ENCODE measurements around the gene DENND1A.
"Not testable (repeated sequence)": the region's sequence is repeated elsewhere in the genome, so short reads cannot be mapped to it uniquely, and the experiment has no call there.

Gene DENND1A

GRCh38 chr9:123345567-123345955 lies 584.4 kb downstream of the DENND1A start:
- no peak for DNase-seq

- DNase-seq: no peak
These were observed 585.6 kb downstream of the DENND1A start for GRCh38 chr9:123344192-123344949.

- DNase-seq: no peak
These were observed 586.3 kb downstream of the DENND1A start for GRCh38 chr9:123343443-123344191.

GRCh38 chr9:123342247-123342646 lies 587.7 kb downstream of the DENND1A start:
- no peak for DNase-seq

GRCh38 chr9:123341816-123342215 lies 588.1 kb downstream of the DENND1A start:
- DNase-seq: no peak

- no peak for DNase-seq
These were observed 590.0 kb downstream of the DENND1A start for GRCh38 chr9:123339666-123340510.

- no peak for DNase-seq
These were observed 590.9 kb downstream of the DENND1A start for GRCh38 chr9:123338710-123339665.

- no peak for DNase-seq
These were observed 592.0 kb downstream of the DENND1A start for GRCh38 chr9:123337971-123338370.

- no peak for DNase-seq
These were observed 593.0 kb downstream of the DENND1A start for GRCh38 chr9:123336959-123337358.

GRCh38 chr9:123336449-123336848 lies 593.5 kb downstream of the DENND1A start:
- DNase-seq: no peak

GRCh38 chr9:123335986-123336329 lies 594.0 kb downstream of the DENND1A start:
- DNase-seq: no peak

GRCh38 chr9:123335193-123335985 lies 594.5 kb downstream of the DENND1A start:
- peak; percentile 78 for DNase-seq

- DNase-seq: no peak
These were observed 595.3 kb downstream of the DENND1A start for GRCh38 chr9:123334639-123335038.

GRCh38 chr9:123333058-123333669 lies 596.8 kb downstream of the DENND1A start:
- not testable (repeated sequence) for DNase-seq

- no peak for DNase-seq
These were observed 598.4 kb downstream of the DENND1A start for GRCh38 chr9:123331346-123332060.

Data from DMS79 (cell line).